H9 (cell line): ENCODE results near the gene MTA1. TPM values are rescaled to one million over a fixed set of nuclear protein-coding genes. Genes with fewer than 3 reads are reported as not detected.

ENCODE experiments used
- DNase-seq: peaks from one replicate; pipeline ENCODE4 v3.0.0-alpha.2; 2017
- H2AFZ ChIP-seq: one replicate; pipeline ENCODE4 v1.6.1; 2013; ENCODE audit warnings: mild to moderate bottlenecking, low read length, control low read depth, moderate library complexity
- H2AK5ac ChIP-seq: 2 replicates; pipeline ENCODE4 v1.6.1; 2013; ENCODE audit warnings: low read length, control low read depth, mixed read lengths; ENCODE audit not compliant: insufficient read length
- H2BK120ac ChIP-seq: one replicate; pipeline ENCODE4 v1.6.1; 2013; ENCODE audit warnings: low read depth, mild to moderate bottlenecking, low read length, control low read depth, inconsistent platforms; ENCODE audit not compliant: poor library complexity, severe bottlenecking
- H2BK12ac ChIP-seq: 2 replicates; pipeline ENCODE4 v1.6.1; 2013; ENCODE audit warnings: low read length, control low read depth, mixed read lengths, low read depth; ENCODE audit not compliant: insufficient read length
- H2BK15ac ChIP-seq: 2 replicates; pipeline ENCODE4 v1.6.1; 2013; ENCODE audit warnings: low read depth, low read length, control low read depth
- H2BK20ac ChIP-seq: one replicate; pipeline ENCODE4 v1.6.1; 2013; ENCODE audit warnings: low read depth, mild to moderate bottlenecking, low read length, control low read depth, inconsistent platforms; ENCODE audit not compliant: poor library complexity, severe bottlenecking
- H2BK5ac ChIP-seq: 2 replicates; pipeline ENCODE4 v1.6.1; 2013; ENCODE audit warnings: low read length, control low read depth, mixed read lengths; ENCODE audit not compliant: insufficient read length
- H3K14ac ChIP-seq: 2 replicates; pipeline ENCODE4 v1.6.1; 2013; ENCODE audit warnings: low read length, control low read depth; ENCODE audit not compliant: insufficient read depth
- H3K18ac ChIP-seq: 2 replicates; pipeline ENCODE4 v1.6.1; 2013; ENCODE audit warnings: low read depth, mild to moderate bottlenecking, mixed read lengths, low read length, control low read depth; ENCODE audit not compliant: insufficient read length
- H3K23ac ChIP-seq: 2 replicates; pipeline ENCODE4 v1.6.1; 2013; ENCODE audit warnings: low read length, control low read depth, mixed read lengths, low read depth; ENCODE audit not compliant: insufficient read length
- H3K23me2 ChIP-seq: 2 replicates; pipeline ENCODE4 v1.6.1; 2013; ENCODE audit warnings: low read depth, mild to moderate bottlenecking, mixed read lengths, low read length, control low read depth; ENCODE audit not compliant: insufficient read length, poor library complexity, severe bottlenecking
- H3K27ac ChIP-seq: 2 replicates; pipeline ENCODE4 v1.5.1; 2013; ENCODE audit warnings: low read length, control low read depth, mixed read lengths, low read depth; ENCODE audit not compliant: insufficient read length
- H3K27me3 ChIP-seq: 2 replicates; pipeline ENCODE4 v1.6.1; 2013; ENCODE audit warnings: low read length, control low read depth, inconsistent platforms; ENCODE audit not compliant: insufficient read depth
- H3K4ac ChIP-seq: 2 replicates; pipeline ENCODE4 v1.6.1; 2013; ENCODE audit warnings: low read depth, mild to moderate bottlenecking, control low read depth, inconsistent platforms, low read length, moderate library complexity
- H3K4me1 ChIP-seq: 2 replicates; pipeline ENCODE4 v1.6.1; 2013; ENCODE audit warnings: low read length, control low read depth, inconsistent platforms; ENCODE audit not compliant: insufficient read depth
- H3K4me2 ChIP-seq: 2 replicates; pipeline ENCODE4 v1.6.1; 2013; ENCODE audit warnings: low read length, control low read depth, mixed read lengths; ENCODE audit not compliant: insufficient read length, insufficient read depth
- H3K56ac ChIP-seq: 2 replicates; pipeline ENCODE4 v1.6.1; 2013; ENCODE audit warnings: low read depth, mild to moderate bottlenecking, mixed read lengths, low read length, control low read depth; ENCODE audit not compliant: insufficient read length
- H3K79me1 ChIP-seq: 2 replicates; pipeline ENCODE4 v1.6.1; 2013; ENCODE audit warnings: low read depth, mild to moderate bottlenecking, moderate library complexity, low read length, control low read depth, inconsistent platforms; ENCODE audit not compliant: insufficient read depth, poor library complexity, severe bottlenecking
- H3K79me2 ChIP-seq: 2 replicates; pipeline ENCODE4 v1.6.1; 2013; ENCODE audit warnings: low read length, control low read depth, inconsistent platforms; ENCODE audit not compliant: insufficient read depth
- H3K9ac ChIP-seq: 2 replicates; pipeline ENCODE4 v1.6.1; 2013; ENCODE audit warnings: low read length, control low read depth, mixed read lengths; ENCODE audit not compliant: insufficient read length; ENCODE audit errors: extremely low read depth
- H3K9me3 ChIP-seq: one replicate; pipeline ENCODE4 v1.6.1; 2013; ENCODE audit warnings: low read depth, low read length, inconsistent platforms; ENCODE audit not compliant: control insufficient read depth
- H3T11ph ChIP-seq: one replicate; pipeline ENCODE4 v1.6.1; 2013; ENCODE audit warnings: mild to moderate bottlenecking, low read length, control low read depth, inconsistent platforms
- H4K20me1 ChIP-seq: one replicate; pipeline ENCODE4 v1.6.1; 2013; ENCODE audit not compliant: control insufficient read depth, insufficient read length, insufficient read depth
- H4K5ac ChIP-seq: 2 replicates; pipeline ENCODE4 v1.6.1; 2013; ENCODE audit warnings: low read depth, mild to moderate bottlenecking, mixed read lengths, low read length, control low read depth; ENCODE audit not compliant: insufficient read length
- H4K8ac ChIP-seq: replicated peaks from 2 replicates; pipeline ENCODE4 v1.6.1; 2013; ENCODE audit warnings: low read length, control low read depth, mixed read lengths, low read depth; ENCODE audit not compliant: insufficient read length
- H4K91ac ChIP-seq: 2 replicates; pipeline ENCODE4 v1.6.1; 2013; ENCODE audit warnings: low read depth, mild to moderate bottlenecking, moderate library complexity, mixed read lengths, low read length, control low read depth; ENCODE audit not compliant: insufficient read length
- H3K27ac Mint-ChIP-seq, 3 experiments: 2 replicates in 2 of 3; 3 replicates in 1 of 3; pipeline ENCODE4 v1.8.0; 2020 to 2021; ENCODE audit warnings: mixed read lengths in 3 of 3, mild to moderate bottlenecking in 1 of 3, moderate library complexity in 1 of 3
- H3K27me3 Mint-ChIP-seq: 2 replicates; pipeline ENCODE4 v1.8.0; 2021; ENCODE audit warnings: low read depth, mild to moderate bottlenecking, moderate library complexity, mixed read lengths
- H3K36me3 Mint-ChIP-seq, 3 experiments: 2 replicates in 2 of 3; 3 replicates in 1 of 3; pipeline ENCODE4 v1.8.0; 2020 to 2021; ENCODE audit warnings: low read depth in 3 of 3, mixed read lengths in 3 of 3; ENCODE audit not compliant: insufficient read depth in 1 of 3
- H3K4me1 Mint-ChIP-seq, 2 experiments: 2 replicates each; pipeline ENCODE4 v1.8.0; 2020; ENCODE audit warnings: mixed read lengths in 2 of 2
- H3K4me3 Mint-ChIP-seq, 2 experiments: 2 replicates in 1 of 2; 3 replicates in 1 of 2; pipeline ENCODE4 v1.8.0; 2020 to 2021; ENCODE audit warnings: mild to moderate bottlenecking in 2 of 2, mixed read lengths in 2 of 2, moderate library complexity in 1 of 2
- H3K9me3 Mint-ChIP-seq, 2 experiments: 2 replicates in 1 of 2; 3 replicates in 1 of 2; pipeline ENCODE4 v1.8.0; 2020; ENCODE audit warnings: mild to moderate bottlenecking in 2 of 2, mixed read lengths in 2 of 2, moderate library complexity in 1 of 2
- WGBS: extraction: QIAGEN DNeasy Blood & Tissue Kit; methylation state at CpG from one replicate; pipeline ENCODE4 v1.1.7; 2013; ENCODE audit warnings: missing lambda C conversion rate, low lambda C conversion rate, mixed read lengths; ENCODE audit not compliant: insufficient read length; ENCODE audit errors: extremely low coverage; 5-methylcytosine and 5-hydroxymethylcytosine counted together
- total RNA-seq: library from RNA; stranded (reverse); gene quantifications from 2 replicates; pipeline ENCODE4 v1.2.1, GENCODE V29; 2021
- TF ChIP-seq, protein P1 (sequence below): fragments of 200-600 bp; sonication (generic); conservative IDR thresholded peaks from 3 replicates; pipeline ENCODE4 v1.8.0; 2021; ENCODE audit warnings: antibody characterized with exemption, mild to moderate bottlenecking

The MTA1 gene
- total RNA-seq, 1 experiment from 2014 or later = 230 TPM

DNA sequence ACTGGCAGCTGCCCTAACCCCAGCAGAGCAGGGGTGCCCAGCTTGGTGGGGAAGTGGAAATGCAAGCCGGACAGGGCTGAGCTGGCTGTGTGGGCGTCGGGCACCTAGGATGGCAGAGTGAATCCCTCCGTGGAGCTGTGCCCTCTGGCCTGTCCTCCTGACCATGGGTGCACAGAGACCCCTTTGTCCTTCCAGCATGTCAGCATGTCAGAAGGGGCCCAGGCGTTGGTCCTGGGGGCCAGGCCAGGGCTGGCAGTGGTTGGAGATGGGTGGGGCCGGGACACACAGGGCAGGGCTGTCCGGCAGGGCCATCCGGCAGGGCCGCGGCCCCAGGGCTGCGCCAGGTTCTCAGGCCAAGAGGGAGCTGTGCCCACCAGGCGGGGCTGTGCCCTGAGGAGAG is 30.1 kb upstream of the MTA1 start:
- Histone ChIP-seq H3K18ac (no peak overlapping the region), H3K23me2 (no peaks in the 10 kb centered on the region), H3K4me1 (no peaks in the 10 kb centered on the region), H3T11ph (no peak overlapping the region), H3K79me1 (no peaks in the 10 kb centered on the region), H4K8ac (no peak overlapping the region), H2BK5ac (no peak overlapping the region), H3K79me2 (no peaks in the 10 kb centered on the region), H2BK12ac (no peak overlapping the region), H3K4me2 (no peak overlapping the region), H3K9me3 (no peaks in the 10 kb centered on the region), H3K27me3 (no peaks in the 10 kb centered on the region), H3K23ac (no peak overlapping the region), H2AK5ac (no peak overlapping the region), H3K4ac (no peak overlapping the region), H4K20me1 (no peaks in the 10 kb centered on the region), H3K56ac (no peak overlapping the region), H4K91ac (no peak overlapping the region), H2BK120ac (no peak overlapping the region), H2AFZ (no peak overlapping the region), H3K14ac (no peak overlapping the region), H3K9ac (no peak overlapping the region), H3K27ac (no peak overlapping the region), H2BK20ac (no peak overlapping the region), H2BK15ac (no peak overlapping the region), H4K5ac (no peak overlapping the region)
- TF ChIP-seq, protein P1, sequence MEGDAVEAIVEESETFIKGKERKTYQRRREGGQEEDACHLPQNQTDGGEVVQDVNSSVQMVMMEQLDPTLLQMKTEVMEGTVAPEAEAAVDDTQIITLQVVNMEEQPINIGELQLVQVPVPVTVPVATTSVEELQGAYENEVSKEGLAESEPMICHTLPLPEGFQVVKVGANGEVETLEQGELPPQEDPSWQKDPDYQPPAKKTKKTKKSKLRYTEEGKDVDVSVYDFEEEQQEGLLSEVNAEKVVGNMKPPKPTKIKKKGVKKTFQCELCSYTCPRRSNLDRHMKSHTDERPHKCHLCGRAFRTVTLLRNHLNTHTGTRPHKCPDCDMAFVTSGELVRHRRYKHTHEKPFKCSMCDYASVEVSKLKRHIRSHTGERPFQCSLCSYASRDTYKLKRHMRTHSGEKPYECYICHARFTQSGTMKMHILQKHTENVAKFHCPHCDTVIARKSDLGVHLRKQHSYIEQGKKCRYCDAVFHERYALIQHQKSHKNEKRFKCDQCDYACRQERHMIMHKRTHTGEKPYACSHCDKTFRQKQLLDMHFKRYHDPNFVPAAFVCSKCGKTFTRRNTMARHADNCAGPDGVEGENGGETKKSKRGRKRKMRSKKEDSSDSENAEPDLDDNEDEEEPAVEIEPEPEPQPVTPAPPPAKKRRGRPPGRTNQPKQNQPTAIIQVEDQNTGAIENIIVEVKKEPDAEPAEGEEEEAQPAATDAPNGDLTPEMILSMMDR = no peak
- H3K27me3 Mint-ChIP-seq = peaks cover 1% of the 10 kb centered on the region; the same call in 1 of the 2 replicates
- H3K27ac Mint-ChIP-seq = no peak overlapping the region
- no peak for DNase-seq
- H3K9me3 Mint-ChIP-seq = no peaks in the 10 kb centered on the region
- no peaks in the 10 kb centered on the region for H3K4me1 Mint-ChIP-seq
- H3K36me3 Mint-ChIP-seq = peaks cover 2 to 6% (median 5%) of the 10 kb centered on the region in 3 experiments; a peak in 5 of 7 replicates
- H3K4me3 Mint-ChIP-seq = no peak overlapping the region
- no CpG with 5 or more reads among the region's 12 CpGs for WGBS
